ENCODE data around the gene IRS1. TPM values are rescaled to one million over a fixed set of nuclear protein-coding genes. Genes with fewer than 3 reads are reported as not detected.

The IRS1 gene
- polyA plus RNA-seq, 2 of the 4 experiments (the other 2 are of a cell fraction): 10.4 to 13.9 TPM

- TF ChIP-seq CTCF (IDR thresholded peaks at IDR 0.05): no peak
- no peak for TF ChIP-seq TFCP2L1 (CRISPR knock-in tag; IDR thresholded peaks at IDR 0.05)
- TF ChIP-seq ESRRA (IDR thresholded peaks at IDR 0.05; ENCODE audit: borderline replicate concordance, low read length): no peak
- no peak for TF ChIP-seq HOXA7 (CRISPR knock-in tag; IDR thresholded peaks at IDR 0.05)
- no peak for TF ChIP-seq CHD2 (IDR thresholded peaks at IDR 0.05; ENCODE audit: low read length, partially characterized antibody)
- TF ChIP-seq RARB (CRISPR knock-in tag; IDR thresholded peaks at IDR 0.05): no peak
- no peak for TF ChIP-seq FOSL2 (IDR thresholded peaks at IDR 0.05)
- TF ChIP-seq FOSL2 (CRISPR knock-in tag; IDR thresholded peaks at IDR 0.05): no peak
Observed at GRCh38 chr2:226763320-226763719, 36.3 kb downstream of the IRS1 start (continued).

GRCh38 chr2:226761195-226761583 is 38.4 kb downstream of the IRS1 start:
- H3K4me2 ChIP-seq: peak overlapping the region; percentile 71
- no peak for FAIRE-seq
- POLR2A ChIA-PET: no interaction called here

GRCh38 chr2:226760412-226761194 is 39.0 kb downstream of the IRS1 start:
- DNase-seq (ENCODE audit: low read depth in 1 of 2, low spot score in 1 of 2) (peak in 1 of 2 experiments; percentile 3), FAIRE-seq (no peak), ATAC-seq (peak in 1 of 2 experiments; percentile 11; a peak in 1 of 6 replicates)
- ChIA-PET CTCF (interaction anchor here (1.0 to 1.5 kb wide), 8 partner anchors 8 to 872 kb away, joined by 3 to 6 read pairs (median 3); no protein-coding TSS in a partner anchor), POLR2A (no interaction called here)
- H3K9me3 ChIP-seq: peaks cover 8% of the 10 kb centered on the region; the same call in 2 of the 3 replicates
- TF ChIP-seq BCL3 (IDR thresholded peaks at IDR 0.05) (no peak), EP300 (IDR thresholded peaks at IDR 0.05) (no peak), MAFK (IDR thresholded peaks at IDR 0.05; ENCODE audit: partially characterized antibody) (peak; percentile 57), GATA3 (IDR thresholded peaks at IDR 0.05; ENCODE audit: borderline replicate concordance) (no peak), EHF (CRISPR knock-in tag; IDR thresholded peaks at IDR 0.05) (no peak), CEBPB (IDR thresholded peaks at IDR 0.05) (peak in 1 of 2 experiments; percentile 7; a peak in 1 of 4 replicates)
- peaks cover 58% of the 10 kb centered on the region for H3K4me1 ChIP-seq
- H3K4me2 ChIP-seq: peak overlapping the region; percentile 71
- WGBS (ENCODE audit: missing lambda C conversion rate): 45% methylated on average over 2 of the region's 2 CpGs
- no peak overlapping the region for H3K4me3 ChIP-seq
- H3K27ac ChIP-seq: peak overlapping the region; percentile 12 to 40; a peak in 4 of 6 replicates

More at GRCh38 chr2:226761195-226761583, 38.4 kb downstream of the IRS1 start:
- peaks cover 8% of the 10 kb centered on the region; the same call in 2 of the 3 replicates for H3K9me3 ChIP-seq
- H3K27ac ChIP-seq: peak overlapping the region; percentile 12 to 40; a peak in 1 of 6 replicates
- 86% methylated on average over 2 of the region's 2 CpGs for WGBS (ENCODE audit: missing lambda C conversion rate)
- DNase-seq (ENCODE audit: low read depth in 1 of 2, low spot score in 1 of 2): no peak
- H3K4me1 ChIP-seq: peaks cover 54% of the 10 kb centered on the region
- ATAC-seq: no peak
- CTCF ChIA-PET: interaction anchor here (1.0 to 1.5 kb wide), 8 partner anchors 8 to 872 kb away, joined by 3 to 6 read pairs (median 3); no protein-coding TSS in a partner anchor
- 0 out of 3 replicates have a peak, but pooled peaks have one; percentile 8 for TF ChIP-seq CTCF (IDR thresholded peaks at IDR 0.05)
- TF ChIP-seq SREBF2 (IDR thresholded peaks at IDR 0.05): no peak
- TF ChIP-seq NR3C1 (IDR thresholded peaks at IDR 0.05): no peak
- H3K4me3 ChIP-seq: no peak overlapping the region
